Measurements from ENCODE around the gene ATXN2.
"Not testable (repeated sequence)": the region's sequence is repeated elsewhere in the genome, so short reads cannot be mapped to it uniquely, and the experiment has no call there.

ATXN2 gene

DNA sequence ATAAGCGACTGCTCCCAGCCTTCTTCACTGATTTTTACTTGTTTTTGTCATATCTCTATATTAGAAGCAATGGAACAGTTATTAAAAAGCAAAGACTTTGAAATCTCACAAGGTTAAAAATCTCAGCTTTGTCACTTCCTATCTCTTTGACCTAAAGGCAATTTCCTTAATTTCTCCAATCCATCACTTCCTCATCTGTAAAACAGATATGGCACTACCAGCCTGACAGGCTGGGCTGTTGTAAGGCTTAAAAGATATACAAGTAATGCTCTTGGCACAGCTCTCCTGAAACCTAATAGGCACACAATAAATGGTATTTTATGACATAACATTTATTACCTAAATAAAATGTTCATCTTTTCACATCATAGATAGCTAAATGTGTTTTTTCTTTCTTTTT lies 25.6 kb downstream of the ATXN2 start:
- DNase-seq: no peak
- Histone ChIP-seq H3K36me3 (no peaks in the 10 kb centered on the region), H3K27me3 (no peaks in the 10 kb centered on the region), H3K9me3 (no peaks in the 10 kb centered on the region), H3K4me1 (peaks cover 0 to 35% (median 17%) of the 10 kb centered on the region in 4 donors), H3K4me3 (no peak overlapping the region), H3K27ac (no peak overlapping the region)
- intact Hi-C loops (cut with DNase I; ENCODE audit: low total_unique reads): no loop called here
- TF ChIP-seq CTCF (IDR thresholded peaks at IDR 0.05): no peak

DNA sequence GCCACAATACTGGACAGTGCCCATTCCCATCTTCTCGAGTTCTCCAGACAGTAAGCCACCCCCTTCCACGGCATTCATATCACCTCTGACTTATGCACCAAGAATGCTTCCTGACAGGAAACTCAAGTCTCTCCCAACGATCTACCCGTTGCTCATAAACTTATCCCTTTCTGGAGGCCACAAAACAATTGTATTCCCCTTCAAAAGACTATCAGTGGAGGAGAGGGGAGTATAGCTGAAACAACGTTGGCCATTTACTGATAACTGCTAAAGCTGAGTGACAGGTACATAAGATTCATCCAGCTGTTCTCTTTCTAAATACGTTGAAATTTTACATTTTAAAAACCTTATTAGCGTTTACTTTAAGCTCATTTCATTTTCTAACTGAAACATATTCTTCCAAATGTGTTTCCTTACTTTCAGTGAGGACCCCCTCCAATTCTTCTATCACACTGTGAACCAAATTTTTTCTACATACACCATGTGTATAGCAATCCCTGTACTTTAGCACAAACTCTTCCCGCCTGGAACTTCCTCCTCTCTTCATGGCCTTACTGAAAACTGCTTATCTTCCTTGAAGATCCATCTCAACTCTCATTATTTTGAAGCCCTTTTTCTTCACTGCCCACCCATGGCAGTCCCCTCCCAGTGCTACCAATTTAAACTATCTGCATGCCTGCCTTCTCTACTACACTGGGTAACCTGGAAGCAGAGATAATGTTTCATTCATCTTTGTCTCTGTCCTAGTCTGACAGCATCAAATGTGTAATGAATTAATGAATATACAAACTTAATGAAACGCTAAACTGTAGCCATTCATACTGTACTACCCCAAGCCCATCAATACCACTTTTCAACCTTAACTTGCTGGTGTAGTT lies 28.8 kb downstream of the ATXN2 start:
- no peak for DNase-seq
- Histone ChIP-seq H3K9me3 (no peaks in the 10 kb centered on the region), H3K36me3 (no peaks in the 10 kb centered on the region), H3K27ac (no peak overlapping the region), H3K4me1 (peaks cover 0 to 25% (median 14%) of the 10 kb centered on the region in 4 donors), H3K27me3 (no peaks in the 10 kb centered on the region), H3K4me3 (no peak overlapping the region)
- intact Hi-C loops (cut with DNase I; ENCODE audit: low total_unique reads): no loop called here
- TF ChIP-seq CTCF (IDR thresholded peaks at IDR 0.05): no peak

DNA sequence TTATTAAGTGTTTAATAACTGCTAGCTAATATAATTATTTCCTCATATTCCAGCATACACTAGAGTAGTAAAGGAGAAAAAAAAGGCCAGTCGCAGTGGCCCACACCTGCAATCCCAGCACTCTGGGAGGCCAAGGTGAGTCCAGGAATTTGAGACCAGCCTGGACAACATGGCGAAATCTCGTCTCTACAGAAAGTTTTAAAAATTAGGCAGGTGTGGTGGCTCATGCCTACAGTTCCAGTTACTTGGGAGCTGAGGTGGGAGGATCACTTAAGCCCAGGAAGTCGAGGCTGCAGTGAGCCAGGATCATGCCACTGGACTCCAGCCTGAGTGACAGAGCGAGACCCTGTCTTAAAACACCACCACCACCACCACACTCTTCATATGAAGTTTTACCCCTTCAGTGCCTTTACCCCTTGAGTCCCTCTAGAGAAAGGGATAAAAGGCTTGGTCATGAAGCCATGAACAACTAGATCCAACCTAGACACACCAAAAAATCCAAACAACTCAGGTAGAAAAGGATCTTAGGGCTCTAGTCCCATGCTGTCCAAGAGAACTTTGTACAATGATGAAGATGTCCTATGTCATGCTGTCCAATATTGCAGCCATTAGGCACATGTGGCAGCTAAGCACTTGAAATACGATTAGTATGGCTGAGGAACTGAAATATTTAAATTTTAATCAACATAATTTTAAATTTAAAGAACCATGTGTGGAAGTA lies 29.6 kb downstream of the ATXN2 start:
- H3K9me3 ChIP-seq: no peaks in the 10 kb centered on the region
- H3K36me3 ChIP-seq: no peaks in the 10 kb centered on the region
- H3K27ac ChIP-seq: no peak overlapping the region
- H3K27me3 ChIP-seq: no peaks in the 10 kb centered on the region
- DNase-seq: no peak
- TF ChIP-seq CTCF (IDR thresholded peaks at IDR 0.05): no peak
- H3K4me1 ChIP-seq: peaks cover 0 to 28% (median 14%) of the 10 kb centered on the region in 4 donors
- intact Hi-C loops (cut with DNase I; ENCODE audit: low total_unique reads): no loop called here
- no peak overlapping the region for H3K4me3 ChIP-seq

DNA sequence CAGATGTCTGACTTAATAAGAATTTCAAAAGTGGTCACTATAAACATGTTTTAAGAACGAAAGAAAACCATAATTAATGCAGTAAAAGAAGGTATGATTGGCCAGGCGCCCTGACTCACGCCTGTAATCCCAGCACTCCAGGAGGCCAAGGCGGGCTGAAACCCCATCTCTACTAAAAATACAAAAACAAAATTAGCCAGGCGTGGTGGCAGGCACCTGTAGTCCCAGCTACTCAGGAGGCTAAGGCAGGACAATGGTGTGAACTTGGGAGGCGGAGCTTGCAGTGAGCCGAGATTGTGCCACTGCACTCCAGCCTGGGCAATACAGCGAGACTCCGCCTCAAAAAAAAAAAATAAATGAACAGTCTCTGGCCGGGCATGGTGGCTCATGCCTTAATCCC lies 38.3 kb downstream of the ATXN2 start:
- intact Hi-C loops (cut with DNase I; ENCODE audit: low total_unique reads); H3K27ac ChIP-seq; DNase-seq; H3K4me3 ChIP-seq; H3K36me3 ChIP-seq; H3K9me3 ChIP-seq; H3K27me3 ChIP-seq: not testable (repeated sequence)
- peaks cover 0 to 75% (median 21%) of the 10 kb centered on the region in 4 donors for H3K4me1 ChIP-seq

- H3K4me3 ChIP-seq: no peak overlapping the region
- H3K4me1 ChIP-seq: peaks cover 0 to 65% (median 20%) of the 10 kb centered on the region in 4 donors
- TF ChIP-seq CTCF (IDR thresholded peaks at IDR 0.05): no peak
- no peak overlapping the region for H3K27ac ChIP-seq
- no peaks in the 10 kb centered on the region for H3K36me3 ChIP-seq
- DNase-seq: no peak
- no peaks in the 10 kb centered on the region for H3K9me3 ChIP-seq
- H3K27me3 ChIP-seq: no peaks in the 10 kb centered on the region
- intact Hi-C loops (cut with DNase I; ENCODE audit: low total_unique reads): no loop called here
Measured at GRCh38 chr12:111558107-111558376, 41.1 kb downstream of the ATXN2 start.
